Smooth muscle cell of the brain vasculature (primary cell): Measurements from ENCODE around the gene NUPR1.
"Not testable (repeated sequence)": the region's sequence is repeated elsewhere in the genome, so short reads cannot be mapped to it uniquely, and the experiment has no call there.

ENCODE experiments used
- DNase-seq: peaks from one replicate; pipeline ENCODE4 v3.0.0-alpha.2; 2012; ENCODE audit warnings: low read depth, low spot score

NUPR1 gene

DNA sequence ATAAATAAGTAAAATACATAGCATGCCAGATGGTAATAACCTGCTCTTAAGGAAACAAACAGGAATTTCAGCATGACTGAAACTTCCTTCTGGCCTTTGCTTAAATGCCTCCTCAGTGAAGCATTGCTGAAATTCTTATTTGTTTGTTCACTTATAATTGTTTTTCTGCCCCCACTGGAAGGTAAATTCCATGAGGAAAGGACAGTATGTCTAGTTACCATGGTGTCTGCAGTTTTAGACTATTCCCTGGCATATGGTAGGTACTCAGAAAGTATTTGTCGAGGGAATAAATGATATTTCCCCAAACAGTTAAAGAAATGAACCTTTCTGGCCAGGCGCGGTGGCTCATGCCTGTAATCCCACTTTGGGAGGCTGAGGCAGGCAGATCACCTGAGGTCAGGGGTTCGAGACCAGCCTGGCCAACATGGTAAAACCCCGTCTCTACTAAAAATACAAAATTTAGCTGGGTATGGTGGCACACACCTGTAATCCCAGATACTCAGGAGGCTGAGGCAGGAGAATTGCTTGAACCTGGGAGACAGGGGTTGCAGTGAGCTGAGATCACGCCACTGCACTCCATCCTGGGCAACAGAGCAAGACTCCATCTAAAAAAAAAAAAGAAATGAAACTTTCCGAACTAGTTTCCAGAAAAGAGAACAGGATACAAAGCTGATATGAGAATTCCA lies 11.5 kb downstream of the NUPR1 start:
- DNase-seq: not testable (repeated sequence)

DNA sequence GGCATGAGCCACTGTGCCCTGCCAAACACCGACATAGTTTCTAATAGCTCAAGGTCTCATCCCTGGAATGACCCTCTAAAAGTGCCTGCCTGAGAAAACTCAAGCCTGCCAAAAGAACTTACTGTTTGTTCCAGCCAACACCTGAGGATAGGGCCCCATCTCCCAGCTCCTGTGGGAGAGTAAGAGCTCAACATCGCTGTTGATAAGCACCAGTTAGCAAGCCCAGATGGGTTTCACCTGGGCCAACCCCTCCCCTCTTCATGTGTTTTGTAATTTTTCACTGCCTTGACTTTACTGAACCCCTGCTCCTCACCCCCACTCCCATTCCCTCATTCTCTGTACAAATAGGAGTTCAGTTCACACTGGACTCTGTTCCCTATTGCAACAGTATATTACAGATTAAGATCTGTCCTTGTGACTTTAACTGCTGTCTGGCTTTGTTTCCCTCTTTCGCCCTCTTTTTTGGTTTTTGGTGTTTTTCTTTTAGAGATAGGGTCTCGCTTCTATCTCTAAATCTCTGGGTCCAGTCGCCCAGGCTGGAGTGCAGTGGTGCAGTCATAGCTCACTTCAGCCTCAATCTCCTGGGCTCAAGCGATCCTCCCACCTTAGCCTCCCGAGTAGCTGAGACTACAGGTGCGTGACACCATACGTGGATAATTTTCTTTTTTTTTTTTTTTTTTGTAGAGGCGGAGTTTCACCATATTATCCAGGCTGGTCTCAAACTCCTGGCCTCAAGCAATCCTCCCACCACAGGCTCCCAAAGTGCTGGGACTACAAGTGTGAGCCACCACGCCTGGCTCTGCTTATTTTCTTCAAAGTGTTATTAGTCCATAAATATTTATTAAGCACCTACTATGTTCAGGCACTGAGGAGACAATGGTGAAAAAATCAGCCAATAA lies 12.3 kb downstream of the NUPR1 start:
- DNase-seq: no peak

DNA sequence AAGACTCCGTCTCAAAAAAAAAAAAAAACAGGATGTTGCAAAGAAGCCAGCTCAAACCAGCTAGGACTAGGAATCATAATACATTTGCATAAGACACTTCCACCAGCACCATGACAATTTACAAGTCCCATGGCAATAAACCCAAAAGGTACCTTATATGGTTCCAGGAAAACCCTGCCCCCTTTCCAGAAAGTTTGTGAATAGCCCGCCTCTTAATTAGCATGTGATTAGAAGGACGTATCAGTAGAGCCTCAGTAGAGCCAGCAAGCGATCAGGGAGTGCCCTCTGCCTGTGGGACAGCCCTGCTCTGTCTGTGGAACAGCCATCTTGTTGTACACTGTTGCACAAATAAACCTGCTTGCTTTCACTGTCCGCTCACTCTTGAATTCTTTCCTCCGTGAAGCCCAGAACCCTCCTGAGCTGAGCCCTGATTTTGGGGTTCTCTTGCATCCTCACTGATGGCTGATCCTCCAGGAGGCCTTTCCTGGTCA lies 14.0 kb downstream of the NUPR1 start:
- DNase-seq: no peak

DNA sequence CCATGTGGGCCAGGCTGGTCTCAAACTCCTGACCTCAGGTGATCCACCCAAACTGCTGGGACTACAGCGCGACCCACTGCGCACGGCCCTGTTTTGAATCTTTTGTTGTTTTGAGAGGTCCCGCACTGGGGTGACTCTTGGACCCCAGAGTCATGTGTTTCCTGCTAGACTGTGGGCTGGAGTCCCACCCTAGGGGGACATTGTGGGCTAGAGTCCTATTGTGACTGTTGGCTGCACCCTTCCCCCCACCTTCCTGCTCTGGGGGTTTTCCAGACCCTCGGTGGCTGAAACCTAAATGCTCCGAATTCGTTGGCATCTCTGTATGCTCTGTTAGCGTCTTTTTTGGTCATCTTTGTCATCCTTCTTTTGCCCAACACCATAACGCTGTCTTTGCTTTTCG lies 16.0 kb downstream of the NUPR1 start:
- DNase-seq: no peak

DNA sequence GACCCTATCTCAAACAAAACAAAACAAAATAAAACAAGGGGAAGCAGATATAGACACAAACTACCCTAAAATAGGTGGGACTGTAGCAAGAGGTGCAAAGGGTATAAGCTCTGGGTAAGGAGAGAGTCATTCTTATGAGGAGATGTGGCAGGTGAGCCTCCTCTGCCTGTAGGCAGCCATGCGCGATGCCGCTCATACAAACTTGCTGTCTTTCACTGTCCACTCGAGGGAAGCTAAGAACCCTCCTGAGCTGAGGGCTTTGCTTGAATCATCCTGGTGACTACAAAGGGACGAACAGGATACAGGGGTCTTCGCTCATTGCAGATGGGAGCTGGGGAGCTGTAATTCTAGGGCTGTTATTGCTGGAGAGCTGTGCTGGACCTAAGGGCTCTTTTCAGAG lies 17.3 kb downstream of the NUPR1 start:
- no peak for DNase-seq

DNA sequence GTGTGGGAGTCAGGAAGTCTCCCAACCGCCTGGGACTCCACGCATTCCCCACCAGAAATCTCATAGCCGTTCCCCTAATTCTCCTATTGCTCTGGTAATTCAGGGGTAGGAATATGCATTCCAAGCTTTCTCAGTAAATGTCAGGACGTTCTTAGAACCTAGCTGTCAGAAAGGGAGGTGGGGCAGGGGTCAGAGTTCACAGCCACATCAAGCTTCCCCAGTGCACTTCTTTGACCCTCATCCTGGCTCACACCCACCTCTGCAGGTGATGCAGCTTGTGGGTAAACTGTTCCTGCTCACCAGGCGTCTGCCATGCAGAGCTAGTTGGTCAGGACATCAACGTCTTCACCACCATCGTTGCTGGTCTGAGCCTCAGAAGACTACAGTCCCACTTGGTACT lies 18.1 kb downstream of the NUPR1 start:
- DNase-seq: no peak

DNA sequence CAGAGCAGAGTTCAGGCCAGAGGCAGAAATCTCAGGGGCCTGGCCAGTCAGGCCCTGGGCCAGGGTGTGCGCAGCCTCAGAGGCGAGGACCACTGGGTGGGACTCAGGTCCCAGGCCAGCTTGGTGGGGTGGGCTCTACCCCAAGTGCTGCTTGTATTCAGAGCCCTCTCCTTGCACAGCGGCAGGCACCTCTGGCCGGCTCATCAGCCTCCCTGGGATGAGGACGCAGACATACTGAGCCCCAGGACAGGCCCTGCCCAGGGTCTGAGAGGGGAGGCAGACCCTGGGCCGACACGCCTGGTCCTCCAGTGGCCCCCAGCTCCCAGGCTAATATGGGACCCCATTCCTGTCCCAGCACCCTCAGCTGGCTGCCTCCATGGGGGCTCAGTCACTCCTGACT lies 24.5 kb downstream of the NUPR1 start:
- DNase-seq: no peak

DNA sequence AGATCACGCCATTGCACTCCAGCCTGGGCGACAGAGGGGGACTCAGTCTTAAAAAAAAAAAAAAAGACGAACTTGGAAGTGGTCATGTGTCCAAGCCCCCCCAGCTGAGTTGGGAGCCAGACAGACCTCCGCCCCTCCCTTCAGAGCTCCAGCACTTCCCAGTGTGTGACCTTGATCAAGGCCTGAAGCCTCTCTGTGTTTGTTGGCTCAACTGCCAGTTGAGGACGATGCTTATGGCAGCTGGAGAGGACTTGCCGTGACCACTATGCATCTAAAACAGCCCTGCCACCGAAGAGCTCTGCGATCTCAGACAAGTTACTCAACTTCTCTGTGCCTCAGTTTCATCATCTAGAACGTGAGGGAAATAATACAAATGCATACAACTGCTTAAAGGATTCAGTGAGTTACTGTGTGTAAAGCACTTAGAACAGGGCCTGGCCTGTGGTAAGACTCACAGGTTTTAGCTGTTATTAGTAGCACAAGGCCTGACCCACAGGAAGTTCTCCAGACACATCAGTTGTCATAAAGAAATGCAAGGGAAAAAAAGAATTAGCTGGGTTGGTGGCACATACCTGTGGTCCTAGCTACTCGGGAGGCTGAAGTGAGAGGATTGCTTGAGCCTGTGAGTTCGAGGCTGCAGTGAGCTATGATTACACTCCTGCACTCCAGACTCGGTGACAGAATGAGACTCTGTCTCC lies 25.1 kb downstream of the NUPR1 start:
- no peak for DNase-seq

DNA sequence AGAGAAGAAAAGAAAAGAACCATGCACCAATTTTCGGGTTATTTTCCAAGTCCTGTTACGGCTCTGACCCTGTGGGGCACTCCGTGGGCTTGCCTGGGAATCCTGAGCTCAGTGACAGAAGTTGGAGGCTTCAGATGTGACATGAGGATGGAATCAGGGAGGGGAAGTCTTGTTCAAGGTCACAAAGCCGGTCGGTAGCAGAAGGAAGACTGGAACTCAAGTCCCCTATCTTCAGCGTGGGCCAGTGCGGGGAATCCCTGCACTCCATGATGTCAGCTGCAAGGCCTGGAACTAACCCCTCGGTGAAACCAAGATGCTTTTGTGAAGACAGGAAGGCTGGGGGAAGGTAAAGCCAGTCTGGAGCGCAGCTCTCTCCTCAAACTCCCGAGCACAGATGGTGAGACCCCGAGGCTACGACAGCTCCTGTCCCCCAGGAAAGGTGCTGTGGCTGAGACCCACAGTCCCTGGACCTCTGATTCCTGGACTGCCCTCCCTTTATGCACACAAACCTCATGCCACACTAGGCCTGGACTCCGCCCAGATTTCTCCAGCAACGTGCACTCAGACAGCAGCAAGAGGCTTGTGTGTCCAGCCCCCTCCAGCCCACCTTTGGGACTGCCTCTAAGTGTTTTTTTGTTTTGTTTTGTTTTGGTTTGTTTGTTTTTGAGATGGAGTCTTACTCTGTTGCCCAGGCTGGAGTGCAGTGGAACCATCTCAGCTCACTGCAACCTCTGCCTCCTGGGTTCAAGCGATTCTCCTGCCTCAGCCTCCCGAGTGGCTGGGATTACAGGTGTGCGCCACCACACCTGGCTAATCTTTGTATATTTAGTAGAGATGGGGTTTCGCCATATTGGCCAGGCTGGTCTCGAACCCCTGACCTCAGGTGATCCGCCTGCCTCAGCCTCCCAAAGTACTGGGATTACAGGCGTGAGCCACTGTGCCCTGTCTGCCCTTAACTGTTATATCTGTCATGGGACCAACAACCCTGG lies 26.7 kb downstream of the NUPR1 start:
- DNase-seq: no peak

DNA sequence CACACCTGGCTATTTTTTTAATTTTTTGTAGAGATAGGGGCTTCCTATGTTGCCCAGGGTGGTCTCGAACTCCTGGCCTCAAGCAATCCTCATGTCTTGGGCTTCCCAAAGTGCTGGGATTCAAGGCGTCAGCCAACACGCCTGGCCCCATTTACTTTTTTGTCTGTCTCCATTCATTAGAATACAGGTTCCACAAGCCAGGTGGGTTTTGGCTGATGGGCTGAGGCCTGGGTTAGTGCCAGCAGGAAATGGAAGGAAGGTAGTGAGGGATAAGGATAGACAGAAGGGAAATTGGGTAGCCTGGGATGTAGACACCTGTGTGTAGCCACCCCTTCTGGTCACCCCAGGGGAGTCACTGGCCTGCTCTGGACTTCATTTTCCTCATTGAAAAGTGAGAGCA lies 27.7 kb downstream of the NUPR1 start:
- no peak for DNase-seq

DNA sequence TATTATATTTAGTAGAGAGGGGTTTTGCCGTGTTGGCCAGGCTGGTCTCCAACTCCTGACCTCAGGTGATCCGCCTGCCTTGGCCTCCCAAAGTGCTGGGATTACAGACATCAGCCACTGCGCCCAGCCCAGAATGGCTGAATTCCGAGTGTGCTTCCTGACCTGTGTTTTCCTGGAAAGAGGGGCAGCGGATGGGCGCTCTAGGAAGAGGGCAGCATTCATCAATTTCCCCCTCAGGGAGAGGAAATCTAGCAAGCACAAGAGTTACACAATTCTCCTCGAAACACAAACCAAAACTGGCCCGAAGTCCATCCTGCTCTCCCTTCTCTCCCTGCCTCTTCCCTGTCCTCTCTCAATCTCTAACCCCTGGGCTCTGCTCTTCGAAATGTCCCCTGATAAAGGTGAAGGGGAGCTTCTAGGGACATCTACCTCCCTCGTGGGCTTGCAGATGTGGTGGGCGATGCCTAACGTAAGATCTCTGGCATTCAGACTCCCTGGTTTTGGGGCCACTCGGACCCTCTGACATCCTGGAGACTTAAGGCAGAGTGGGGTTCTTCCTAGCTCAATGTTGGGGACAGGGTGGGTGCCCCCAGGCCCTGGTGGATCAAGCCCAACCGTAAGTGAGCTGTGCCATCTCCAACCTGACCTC lies 33.2 kb downstream of the NUPR1 start:
- DNase-seq: no peak

DNA sequence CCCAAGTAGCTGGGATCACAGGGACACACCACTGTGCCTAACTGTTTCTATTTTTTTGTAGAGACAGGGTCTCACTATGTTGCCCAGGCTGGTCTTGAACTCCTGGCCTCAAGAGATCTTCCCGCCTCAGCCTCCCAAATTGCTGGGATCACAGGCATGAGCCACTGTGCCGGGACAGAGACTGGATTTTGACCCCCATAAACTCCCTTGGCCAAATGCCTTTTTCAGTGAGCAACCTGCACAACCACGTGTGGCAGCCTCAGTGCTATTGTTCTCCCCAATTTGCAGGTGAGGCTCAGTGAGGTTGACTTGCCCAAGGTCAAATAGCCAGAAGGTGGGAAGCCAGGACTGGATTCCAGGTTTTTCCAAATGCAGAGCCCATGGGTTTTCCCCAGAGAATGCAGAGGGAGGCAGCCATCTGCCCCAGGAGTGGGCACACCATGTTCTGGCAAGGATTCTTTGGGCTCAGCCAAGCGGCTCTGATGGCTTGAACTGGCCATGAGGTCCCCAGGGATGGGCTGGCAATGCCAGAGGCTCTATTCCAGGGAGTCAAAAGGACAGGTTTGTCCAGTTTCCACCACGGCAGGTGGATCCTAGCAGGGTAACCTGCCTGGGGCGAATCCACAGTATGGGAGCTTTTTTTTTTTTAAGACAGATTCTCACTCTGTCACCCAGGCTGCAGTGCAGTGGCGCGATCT lies 33.9 kb downstream of the NUPR1 start:
- DNase-seq: no peak

DNA sequence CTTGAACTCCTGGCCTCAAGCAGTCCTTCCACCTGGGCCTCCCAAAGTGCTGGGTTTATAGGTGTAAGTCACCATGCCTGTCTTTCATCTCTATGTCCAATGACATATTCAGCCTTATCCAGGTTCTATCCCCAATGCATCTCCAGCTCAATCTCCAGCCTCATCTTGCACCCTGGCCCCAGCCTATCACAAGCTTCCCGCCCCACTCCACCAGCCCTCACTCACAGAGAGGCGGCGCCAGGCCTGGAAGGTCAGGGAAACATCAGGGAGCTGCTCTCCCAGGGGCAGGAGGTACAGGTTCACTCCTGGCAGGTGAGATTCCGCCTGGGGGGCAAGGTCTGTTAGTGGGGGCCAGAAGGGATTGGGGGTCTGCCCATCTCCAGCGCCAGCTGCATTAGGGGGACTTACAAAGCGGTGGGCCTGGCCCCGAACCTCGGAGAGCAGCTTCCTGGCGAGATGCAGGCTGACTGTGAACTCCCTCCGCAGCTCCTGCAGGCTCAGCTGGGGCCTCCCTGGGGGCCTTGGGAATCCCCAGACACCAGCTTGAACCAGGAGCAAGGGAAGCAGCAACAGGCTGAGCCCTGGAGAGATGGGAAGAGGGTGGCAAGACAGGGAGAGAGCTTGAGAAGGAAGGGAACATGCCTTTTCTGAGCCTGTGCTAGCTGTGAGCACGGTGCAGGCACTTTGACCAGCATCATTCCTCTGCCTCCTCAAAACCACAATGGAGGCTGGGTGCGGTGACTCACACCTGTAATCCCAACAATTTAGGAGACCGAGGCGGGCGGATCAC lies 35.1 kb downstream of the NUPR1 start:
- DNase-seq: no peak

DNA sequence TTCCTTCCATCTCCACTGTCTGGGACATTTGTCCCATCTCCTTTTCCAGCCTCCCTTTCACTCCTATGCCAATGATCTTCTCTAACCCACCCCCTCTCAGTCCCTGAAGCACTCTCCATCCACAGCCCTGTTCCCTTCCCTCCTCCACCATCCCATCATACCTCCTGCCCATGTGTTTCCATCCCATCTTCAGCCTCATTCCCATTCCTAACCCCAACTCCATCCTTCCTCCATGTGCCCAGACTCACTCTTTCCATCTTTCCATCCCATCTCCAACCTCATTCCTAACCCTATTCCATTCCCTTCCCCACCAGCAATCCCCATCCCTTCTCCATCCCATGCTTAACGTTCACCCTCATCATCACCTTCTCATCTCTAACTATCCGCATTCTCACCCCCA lies 36.5 kb downstream of the NUPR1 start:
- no peak for DNase-seq

DNA sequence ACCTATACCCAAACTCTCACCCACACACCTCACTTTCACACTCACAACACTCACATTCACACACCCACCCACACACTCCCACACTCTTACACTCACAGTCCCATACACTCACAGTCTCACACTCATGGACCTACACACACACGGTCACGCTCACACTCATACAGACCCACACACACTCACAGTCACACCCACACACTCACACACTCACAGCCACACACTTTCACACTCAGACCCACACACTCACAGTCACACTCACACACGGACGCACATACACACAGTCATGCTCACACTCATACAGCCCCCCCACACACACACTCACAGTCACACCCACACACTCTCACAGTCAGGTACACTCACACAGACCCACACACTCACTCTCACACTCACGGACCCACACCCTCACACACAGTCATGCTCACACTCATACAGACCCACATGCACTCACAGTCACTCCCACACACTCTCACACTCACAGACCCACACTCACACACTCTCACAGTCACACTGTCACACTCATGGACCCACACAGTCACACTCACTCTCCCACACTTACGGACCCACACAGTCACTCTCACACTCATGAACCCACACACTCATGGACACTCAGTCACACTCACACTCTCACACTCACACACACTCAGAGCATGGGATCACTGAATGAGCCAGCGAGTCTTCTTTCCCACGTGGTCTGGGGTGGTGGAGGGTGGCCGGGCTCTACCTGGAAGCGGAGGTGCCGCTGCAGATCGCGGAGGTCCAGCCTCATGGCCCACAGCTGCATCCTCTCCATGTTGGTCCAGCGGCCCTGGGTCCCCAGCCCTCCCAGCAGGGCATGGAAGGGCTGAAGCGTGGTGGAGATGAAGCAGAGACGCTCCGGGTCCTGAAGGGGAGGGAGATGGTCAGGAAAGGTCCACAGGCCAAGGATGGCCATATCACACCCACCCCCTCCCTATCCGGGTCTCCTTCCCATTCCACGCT lies 37.2 kb downstream of the NUPR1 start:
- DNase-seq: no peak

DNA sequence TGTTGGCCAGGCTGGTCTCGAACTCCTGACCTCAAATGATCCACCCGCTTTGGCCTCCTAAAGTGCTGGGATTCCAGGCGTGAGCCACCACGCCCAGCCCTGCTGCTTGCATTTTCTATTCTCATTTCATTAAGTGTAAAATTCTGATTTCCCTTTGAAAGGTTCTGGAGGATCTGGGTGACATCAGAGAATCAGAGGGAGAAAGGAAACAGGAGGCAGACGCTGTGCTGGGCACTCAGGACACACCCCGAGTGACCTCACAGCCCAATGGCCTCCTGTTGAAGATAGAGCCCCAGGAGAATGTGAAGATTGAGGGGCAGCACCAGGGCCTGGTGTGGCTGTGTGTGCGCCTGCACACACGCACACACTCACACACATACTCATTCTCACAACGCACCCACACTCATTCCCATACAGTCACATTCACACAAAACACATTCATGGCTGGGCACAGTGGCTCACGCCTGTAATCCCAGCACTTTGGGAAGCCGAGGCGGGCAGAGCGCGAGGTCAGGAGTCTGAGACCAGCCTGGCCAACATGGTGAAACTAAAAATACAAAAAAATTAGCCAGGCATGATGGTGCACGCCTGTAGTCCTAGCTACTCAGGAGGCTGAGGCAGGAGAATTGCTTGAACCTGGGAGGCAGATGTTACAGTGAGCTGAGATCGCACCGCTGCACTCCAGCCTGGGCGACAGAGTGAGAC lies 38.1 kb downstream of the NUPR1 start:
- DNase-seq: not testable (repeated sequence)

DNA sequence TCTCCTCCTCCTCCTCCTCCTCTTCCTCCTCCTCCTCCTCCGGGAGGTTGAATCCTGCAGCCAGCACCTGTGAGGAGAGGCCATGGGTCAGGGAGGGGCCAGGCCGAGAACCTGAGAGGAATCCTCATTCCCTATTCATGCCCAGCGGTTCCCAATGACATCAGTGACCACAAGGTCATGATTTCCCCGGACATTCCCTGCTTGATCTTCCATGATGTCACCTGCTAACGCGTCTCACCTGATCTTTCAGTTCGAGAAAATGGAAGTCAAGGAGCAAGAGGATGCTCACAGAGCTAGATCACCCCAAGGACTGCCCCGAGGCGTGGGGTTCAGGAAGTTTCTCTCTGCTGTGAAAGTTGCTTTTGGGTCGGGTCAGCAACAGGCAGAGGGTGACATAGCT lies 38.9 kb downstream of the NUPR1 start:
- DNase-seq: no peak
